ENCODE results near the gene IL16. TPM values are rescaled to one million over a fixed set of nuclear protein-coding genes. Genes with fewer than 3 reads are reported as not detected.

Gene IL16
- polyA plus RNA-seq, 1 donor (not counting 4 experiments of a cell fraction or from before 2014, with no cell fraction given), result not detected

DNA sequence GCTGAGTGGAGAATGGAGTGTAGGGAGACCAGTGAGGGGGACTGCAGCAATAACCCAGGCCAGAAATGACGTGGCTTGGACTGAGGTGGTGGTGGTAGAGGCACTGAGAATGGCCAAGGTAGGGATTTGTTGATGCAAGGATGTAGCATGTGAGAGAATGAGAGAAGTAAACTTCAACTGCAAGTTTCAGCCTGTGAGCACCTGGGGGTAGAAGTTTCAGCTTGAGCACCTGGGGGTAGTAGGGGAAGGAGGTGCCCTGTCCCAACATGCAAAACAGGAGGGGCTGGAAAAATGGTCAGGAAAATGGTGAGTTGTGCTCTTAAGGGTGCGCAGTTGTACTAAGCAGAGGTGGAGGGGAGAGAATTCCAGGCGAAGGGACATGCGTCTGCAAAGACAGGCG is 31.0 kb downstream of the IL16 start:
- H3K27me3 ChIP-seq (ENCODE audit: control insufficient read depth, extremely low read depth, insufficient read depth, low read length), result no peaks in the 10 kb centered on the region
- dilution Hi-C loops (cut with MboI; ENCODE audit: extremely low pct_ligation_motif_present, low sequenced_read_pairs), result no loop called here
- no peak for FAIRE-seq
- H3K4me3 ChIP-seq (ENCODE audit: control insufficient read depth in 2 of 3, extremely low read depth in 1 of 3, insufficient read depth in 2 of 3, low read depth in 1 of 3, low read length in 3 of 3), result no peak overlapping the region
- H3K36me3 ChIP-seq (ENCODE audit: control insufficient read depth in 2 of 2, extremely low read depth in 1 of 2, insufficient read depth in 2 of 2, low read length in 2 of 2), result no peaks in the 10 kb centered on the region
- no peak overlapping the region for H3K4me2 ChIP-seq (ENCODE audit: control insufficient read depth, extremely low read depth, insufficient read depth, low read depth, low read length)
- no peak overlapping the region for H2AFZ ChIP-seq (ENCODE audit: control insufficient read depth, low read length)
- no peak for TF ChIP-seq EZH2 (IDR thresholded peaks at IDR 0.05; ENCODE audit: low read length)
- TF ChIP-seq, protein P1, sequence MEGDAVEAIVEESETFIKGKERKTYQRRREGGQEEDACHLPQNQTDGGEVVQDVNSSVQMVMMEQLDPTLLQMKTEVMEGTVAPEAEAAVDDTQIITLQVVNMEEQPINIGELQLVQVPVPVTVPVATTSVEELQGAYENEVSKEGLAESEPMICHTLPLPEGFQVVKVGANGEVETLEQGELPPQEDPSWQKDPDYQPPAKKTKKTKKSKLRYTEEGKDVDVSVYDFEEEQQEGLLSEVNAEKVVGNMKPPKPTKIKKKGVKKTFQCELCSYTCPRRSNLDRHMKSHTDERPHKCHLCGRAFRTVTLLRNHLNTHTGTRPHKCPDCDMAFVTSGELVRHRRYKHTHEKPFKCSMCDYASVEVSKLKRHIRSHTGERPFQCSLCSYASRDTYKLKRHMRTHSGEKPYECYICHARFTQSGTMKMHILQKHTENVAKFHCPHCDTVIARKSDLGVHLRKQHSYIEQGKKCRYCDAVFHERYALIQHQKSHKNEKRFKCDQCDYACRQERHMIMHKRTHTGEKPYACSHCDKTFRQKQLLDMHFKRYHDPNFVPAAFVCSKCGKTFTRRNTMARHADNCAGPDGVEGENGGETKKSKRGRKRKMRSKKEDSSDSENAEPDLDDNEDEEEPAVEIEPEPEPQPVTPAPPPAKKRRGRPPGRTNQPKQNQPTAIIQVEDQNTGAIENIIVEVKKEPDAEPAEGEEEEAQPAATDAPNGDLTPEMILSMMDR (optimal IDR thresholded peaks at IDR 0.05 in 1 of 3, IDR thresholded peaks at IDR 0.05 in 1 of 3, conservative IDR thresholded peaks at IDR 0.05 in 1 of 3; ENCODE audit: extremely low read depth in 1 of 3, insufficient read depth in 2 of 3, low read length in 3 of 3), result no peak
- no peak overlapping the region for H3K27ac ChIP-seq (ENCODE audit: control insufficient read depth, insufficient read depth, low read length)
- peaks cover 4% of the 10 kb centered on the region for H3K4me1 ChIP-seq (ENCODE audit: control insufficient read depth, extremely low read depth, insufficient read depth, low read length)
- H3K9ac ChIP-seq (ENCODE audit: control insufficient read depth, extremely low read depth, insufficient read depth, low read length), result no peak overlapping the region
- H3K9me1 ChIP-seq (ENCODE audit: control insufficient read depth, extremely low read depth, insufficient read depth, low read length), result no peaks in the 10 kb centered on the region
- no peaks in the 10 kb centered on the region for H3K79me2 ChIP-seq (ENCODE audit: control insufficient read depth, insufficient read depth, low read length)
- DNase-seq (ENCODE audit: low read depth, low spot score), result no peak
- no peaks in the 10 kb centered on the region for H4K20me1 ChIP-seq (ENCODE audit: control insufficient read depth, extremely low read depth, insufficient read depth, low read length)
- H3K9me3 ChIP-seq (ENCODE audit: control insufficient read depth, low read depth, low read length), result no peaks in the 10 kb centered on the region

DNA sequence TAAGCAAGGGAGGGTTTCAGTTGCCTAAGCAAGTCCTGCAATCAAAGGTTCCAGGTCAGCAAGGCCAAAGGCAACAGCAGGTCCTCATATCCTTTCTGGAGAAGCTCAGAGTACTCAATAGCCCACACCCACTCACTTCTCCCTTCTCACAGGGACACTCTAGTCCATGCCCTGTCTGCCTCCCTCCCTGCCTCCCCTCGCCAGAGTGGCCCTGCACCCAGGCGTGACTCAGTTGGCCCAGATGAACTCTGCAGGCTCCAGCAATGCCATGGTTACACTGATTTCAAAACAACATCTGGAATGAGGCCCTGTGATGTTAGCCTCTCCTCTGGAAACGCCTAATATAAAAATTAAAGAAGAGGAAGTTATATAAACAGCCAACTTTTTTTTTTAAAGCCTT is 32.9 kb downstream of the IL16 start:
- H3K9ac ChIP-seq (ENCODE audit: control insufficient read depth, extremely low read depth, insufficient read depth, low read length), result no peak overlapping the region
- no peak overlapping the region for H3K27ac ChIP-seq (ENCODE audit: control insufficient read depth, insufficient read depth, low read length)
- dilution Hi-C loops (cut with MboI; ENCODE audit: extremely low pct_ligation_motif_present, low sequenced_read_pairs), result no loop called here
- H3K79me2 ChIP-seq (ENCODE audit: control insufficient read depth, insufficient read depth, low read length), result no peaks in the 10 kb centered on the region
- no peak overlapping the region for H2AFZ ChIP-seq (ENCODE audit: control insufficient read depth, low read length)
- peaks cover 4% of the 10 kb centered on the region for H3K4me1 ChIP-seq (ENCODE audit: control insufficient read depth, extremely low read depth, insufficient read depth, low read length)
- FAIRE-seq (no peak), DNase-seq (ENCODE audit: low read depth, low spot score) (no peak)
- H3K4me2 ChIP-seq (ENCODE audit: control insufficient read depth, extremely low read depth, insufficient read depth, low read depth, low read length), result no peak overlapping the region
- TF ChIP-seq, protein P1 (optimal IDR thresholded peaks at IDR 0.05 in 1 of 3, IDR thresholded peaks at IDR 0.05 in 1 of 3, conservative IDR thresholded peaks at IDR 0.05 in 1 of 3; ENCODE audit: extremely low read depth in 1 of 3, insufficient read depth in 2 of 3, low read length in 3 of 3), result no peak
- no peak overlapping the region for H3K4me3 ChIP-seq (ENCODE audit: control insufficient read depth in 2 of 3, extremely low read depth in 1 of 3, insufficient read depth in 2 of 3, low read depth in 1 of 3, low read length in 3 of 3)
- no peaks in the 10 kb centered on the region for H4K20me1 ChIP-seq (ENCODE audit: control insufficient read depth, extremely low read depth, insufficient read depth, low read length)
- no peaks in the 10 kb centered on the region for H3K36me3 ChIP-seq (ENCODE audit: control insufficient read depth in 2 of 2, extremely low read depth in 1 of 2, insufficient read depth in 2 of 2, low read length in 2 of 2)
- no peaks in the 10 kb centered on the region for H3K9me3 ChIP-seq (ENCODE audit: control insufficient read depth, low read depth, low read length)
- H3K27me3 ChIP-seq (ENCODE audit: control insufficient read depth, extremely low read depth, insufficient read depth, low read length), result no peaks in the 10 kb centered on the region
- H3K9me1 ChIP-seq (ENCODE audit: control insufficient read depth, extremely low read depth, insufficient read depth, low read length), result no peaks in the 10 kb centered on the region

All from keratinocyte (primary cell).